HG02623 (cell line): Measurements from ENCODE around the gene CLEC18B.
"Not testable (repeated sequence)": the region's sequence is repeated elsewhere in the genome, so short reads cannot be mapped to it uniquely, and the experiment has no call there.

ENCODE experiments used
- ATAC-seq: cut with Tn5 transposase; IDR thresholded peaks from one replicate; pipeline ENCODE4 v1.9.1; 2021; ENCODE audit warnings: moderate library complexity; ENCODE audit not compliant: unreplicated experiment

Gene CLEC18B

GRCh38 chr16:74420612-74421481 is at the start of gene CLEC18B:
TSS of gene CLEC18B (minus strand) at chr16:74421478. CDS start at chr16:74421270, 208 bp downstream.
- ATAC-seq: not testable (repeated sequence)

DNA sequence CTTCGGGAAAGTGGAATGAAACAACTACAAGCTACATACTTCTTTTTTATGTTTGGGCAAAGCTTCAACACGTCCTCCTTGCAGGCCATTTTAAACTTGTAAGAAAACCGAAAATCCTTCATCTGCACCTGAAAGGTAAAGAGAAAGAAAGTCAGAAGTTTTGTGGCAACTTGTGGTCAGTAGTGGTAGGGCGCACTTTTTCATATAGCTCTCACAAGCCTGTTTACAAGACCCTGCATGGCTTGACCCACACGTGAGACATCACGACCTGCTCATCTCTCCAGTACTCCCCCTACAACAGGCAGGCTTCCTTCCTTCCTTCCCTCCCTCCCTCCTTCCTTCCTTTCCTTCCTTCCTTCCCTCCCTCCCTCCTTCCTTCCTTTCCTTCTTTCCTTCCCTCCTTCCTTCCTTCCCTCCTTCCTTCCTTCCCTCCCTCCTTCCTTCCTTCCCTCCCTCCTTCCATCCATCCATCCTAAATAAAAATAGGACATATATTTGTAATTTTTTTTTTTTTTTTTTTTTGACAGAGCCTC is 48.7 kb upstream of the CLEC18B start:
- ATAC-seq: no peak

GRCh38 chr16:74468807-74469525 is 47.7 kb upstream of the CLEC18B start:
- no peak for ATAC-seq

DNA sequence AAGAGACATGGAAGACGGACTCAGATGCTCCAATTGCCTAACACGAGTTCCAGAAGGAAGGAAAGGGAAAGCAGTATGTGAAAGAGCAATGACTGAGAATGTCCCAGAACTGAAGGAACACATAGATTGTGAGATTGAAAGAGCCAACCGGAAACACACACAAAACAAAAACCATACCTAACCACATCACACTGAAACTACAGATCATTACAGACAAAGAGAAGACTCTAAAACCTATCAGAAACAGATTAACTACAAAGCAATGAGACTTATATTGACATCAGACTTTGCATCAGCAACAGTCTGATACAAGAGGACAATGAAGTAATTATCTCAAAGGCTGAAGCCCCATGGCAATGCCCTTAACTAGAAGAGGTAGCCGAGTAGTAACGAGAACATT is 45.6 kb upstream of the CLEC18B start:
- ATAC-seq: no peak

DNA sequence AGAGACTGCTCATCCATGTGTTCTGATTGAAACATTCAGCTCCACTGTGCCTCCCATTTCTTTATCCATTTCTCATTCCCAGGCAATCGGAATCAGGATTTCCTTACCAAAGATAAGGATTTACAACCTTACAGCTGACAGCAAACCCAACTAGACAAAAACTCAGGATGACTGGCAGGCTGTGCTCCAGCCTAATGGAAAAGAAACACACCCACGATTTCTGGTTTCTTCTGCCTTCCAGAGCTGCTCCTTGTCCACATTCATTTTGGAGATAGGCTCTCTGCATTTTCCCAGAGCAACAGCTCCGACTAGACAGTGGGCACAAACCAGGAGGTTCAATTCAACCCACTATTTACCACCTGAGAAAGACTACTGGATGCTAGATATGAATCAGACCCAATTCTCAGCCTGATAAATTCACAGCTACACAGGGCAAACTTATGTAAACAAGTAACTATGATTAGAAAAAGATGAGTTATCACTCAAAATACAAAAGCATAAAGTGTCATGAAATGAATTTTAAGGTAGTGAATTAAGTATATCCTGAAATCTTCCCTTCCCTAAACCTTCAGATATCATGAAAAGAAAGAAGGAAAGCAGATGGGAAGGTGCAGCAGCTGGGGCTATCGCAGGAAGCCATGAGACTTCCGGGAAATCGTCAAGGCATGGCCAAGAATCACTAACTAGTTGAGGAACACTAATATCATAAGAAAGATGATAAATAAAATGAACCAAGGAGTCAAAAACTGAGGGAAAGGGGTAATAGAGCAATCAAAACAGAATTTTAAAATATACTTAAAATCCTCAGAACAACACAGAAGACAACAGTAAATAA is 44.8 kb upstream of the CLEC18B start:
- no peak for ATAC-seq

DNA sequence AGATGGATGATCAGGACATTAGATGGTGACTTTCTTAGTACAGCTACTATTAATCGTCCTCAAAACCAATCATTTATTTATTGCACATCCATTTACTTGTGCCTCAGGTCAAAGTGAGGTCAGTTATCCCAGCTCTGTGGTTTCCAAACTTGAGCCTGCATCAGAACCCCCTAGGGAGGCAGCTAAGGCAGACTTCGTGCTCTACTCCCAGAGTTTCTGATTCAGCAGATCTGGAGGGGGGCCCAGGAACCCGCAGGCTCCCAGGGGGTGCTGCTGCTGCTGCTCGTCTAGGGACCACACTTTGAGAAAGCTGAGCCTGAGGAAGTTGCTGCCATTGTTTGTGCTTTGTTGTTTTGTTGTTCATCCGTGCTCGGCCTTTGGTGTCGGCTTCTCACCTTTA is 44.0 kb upstream of the CLEC18B start:
- ATAC-seq: no peak

- no peak for ATAC-seq
Observed at GRCh38 chr16:74463888-74464287, 42.6 kb upstream of the CLEC18B start.

GRCh38 chr16:74462361-74462760 is 41.1 kb upstream of the CLEC18B start:
- ATAC-seq: no peak

DNA sequence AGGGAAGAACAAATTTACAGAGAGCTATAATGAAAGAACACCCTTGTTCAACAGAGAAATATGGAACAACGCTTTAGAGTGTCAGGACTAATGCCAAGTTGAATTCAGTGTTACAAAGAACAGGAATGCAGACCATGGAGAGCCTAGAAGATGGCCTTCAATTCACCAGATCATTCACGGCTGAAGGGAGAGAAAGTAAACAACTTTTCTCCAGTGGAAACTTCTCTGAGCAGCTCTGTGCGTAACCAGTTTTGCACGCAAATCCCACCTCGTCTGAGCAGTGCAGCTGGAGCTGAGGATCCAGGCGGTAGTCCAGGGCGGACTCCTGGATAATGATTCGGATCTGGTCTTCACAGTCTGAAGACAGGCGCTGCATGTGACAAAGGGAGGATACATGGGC is 40.5 kb upstream of the CLEC18B start:
- no peak for ATAC-seq

- ATAC-seq: no peak
Observed at GRCh38 chr16:74460542-74460941, 39.3 kb upstream of the CLEC18B start.

DNA sequence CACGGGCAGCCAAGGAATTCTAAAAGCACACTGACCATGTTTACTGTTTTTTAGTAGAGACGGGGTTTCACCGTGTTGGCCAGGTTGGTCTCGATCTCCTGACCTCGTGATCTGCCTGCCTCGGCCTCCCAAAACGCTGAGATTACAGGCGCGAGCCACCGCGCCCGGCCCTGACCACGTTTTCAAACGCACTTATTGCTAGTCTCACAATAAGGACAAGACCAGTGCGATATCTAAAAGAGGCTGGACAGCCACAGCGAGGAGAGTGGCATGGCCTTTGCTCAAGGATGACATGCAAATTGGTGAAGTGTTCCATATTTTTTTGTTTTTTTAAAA is 35.0 kb upstream of the CLEC18B start:
- no peak for ATAC-seq

GRCh38 chr16:74455619-74456289 is 34.5 kb upstream of the CLEC18B start:
- no peak for ATAC-seq

DNA sequence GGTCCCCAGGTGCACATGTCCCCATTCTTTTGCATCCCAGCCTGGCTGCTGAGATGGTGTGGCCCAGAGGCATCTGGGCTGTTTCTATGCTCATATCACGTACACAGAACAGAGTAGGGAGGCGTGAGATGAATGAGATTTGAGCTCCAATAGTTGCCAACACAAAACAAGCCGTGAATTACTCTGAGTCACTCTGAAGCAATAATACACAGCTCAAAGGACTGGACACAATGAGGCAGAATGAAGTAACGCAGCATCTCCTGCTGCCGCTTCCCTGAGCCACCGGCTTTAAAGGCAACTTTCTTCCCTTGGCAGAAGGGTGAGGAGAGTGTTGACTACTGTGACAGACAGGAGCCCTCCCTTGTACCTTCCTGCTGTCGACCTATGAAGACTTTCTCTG is 33.9 kb upstream of the CLEC18B start:
- no peak for ATAC-seq

DNA sequence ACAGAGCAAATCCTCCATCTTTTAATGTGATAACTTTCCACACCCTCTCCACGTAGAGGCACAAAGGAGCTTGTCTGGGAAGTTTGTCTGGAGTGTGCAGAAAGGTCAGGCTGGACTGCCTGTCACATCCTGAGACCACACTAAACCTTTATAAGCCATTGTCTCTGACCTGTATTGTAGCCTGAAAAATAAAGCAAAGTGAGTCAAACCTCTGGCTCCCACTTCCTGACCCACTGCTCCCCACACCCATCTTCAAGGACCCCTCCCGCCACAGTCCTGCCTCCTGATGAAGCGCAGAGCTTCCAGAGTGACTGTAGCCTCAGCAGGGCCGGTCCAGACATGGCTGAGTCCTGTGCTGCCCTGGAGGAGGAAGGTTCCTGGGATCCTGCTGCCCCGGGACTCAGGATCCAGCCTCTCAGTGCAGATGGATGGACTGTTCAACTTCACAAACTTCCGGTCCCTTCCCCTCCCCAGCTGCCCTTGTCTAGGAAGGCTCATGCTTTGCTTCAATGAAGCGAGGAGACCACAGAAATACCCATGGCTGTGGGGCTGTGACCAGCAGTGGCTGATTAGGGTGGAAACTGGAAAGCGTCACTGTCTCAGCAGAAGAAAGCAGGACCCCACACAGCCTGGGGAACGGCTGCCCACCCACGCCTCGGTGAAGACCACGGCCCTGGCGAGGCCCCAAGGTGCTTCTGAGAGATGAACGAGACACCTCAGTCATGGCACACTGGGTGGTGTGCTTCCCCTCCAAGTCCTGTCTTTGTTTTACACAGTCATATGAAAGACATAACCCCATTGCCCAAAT is 30.9 kb upstream of the CLEC18B start:
- ATAC-seq: peak; percentile 91

GRCh38 chr16:74450967-74451760 is 29.9 kb upstream of the CLEC18B start:
- ATAC-seq: no peak

- no peak for ATAC-seq
Observed at GRCh38 chr16:74450236-74450635, 29.0 kb upstream of the CLEC18B start.

GRCh38 chr16:74449470-74449869 is 28.2 kb upstream of the CLEC18B start:
- no peak for ATAC-seq

- no peak for ATAC-seq
Observed at GRCh38 chr16:74448990-74449389, 27.7 kb upstream of the CLEC18B start.

- no peak for ATAC-seq
Observed at GRCh38 chr16:74447578-74447977, 26.3 kb upstream of the CLEC18B start.
